Left lung (tissue), 10 donors: ENCODE data around the gene CASP8. TPM values are rescaled to one million over a fixed set of nuclear protein-coding genes. Genes with fewer than 3 reads are reported as not detected.

Experiments
- ATAC-seq: fragments of 200-7000 bp; cut with Tn5 transposase; one replicate; pipeline ENCODE4 v1.9.1; 2020; ENCODE audit warnings: moderate library complexity
- DNase-seq, 4 donors: peaks; one replicate each; pipeline ENCODE4 v3.0.0-alpha.2; 2013 to 2020
- H3K27ac ChIP-seq, 2 donors: fragments of 200-600 bp; sonication (generic) in 1 of 2; one replicate each; pipeline versions ENCODE4 v1.5.0 to v1.8.0; 2020 to 2021
- H3K27me3 ChIP-seq, 2 donors: fragments of 200-600 bp; sonication (generic) in 1 of 2; one replicate each; pipeline versions ENCODE4 v1.5.0 to v1.8.0; 2020 to 2021
- H3K36me3 ChIP-seq, 2 donors: fragments of 200-600 bp; sonication (generic) in 1 of 2; one replicate each; pipeline versions ENCODE4 v1.5.0 to v1.8.0; 2020 to 2021
- H3K4me1 ChIP-seq, 2 donors: fragments of 200-600 bp; one replicate each; pipeline ENCODE4 v1.8.0; 2021
- H3K4me3 ChIP-seq, 2 donors: fragments of 200-600 bp; sonication (generic) in 1 of 2; one replicate each; pipeline versions ENCODE4 v1.5.0 to v1.8.0; 2020 to 2021; ENCODE audit warnings: mild to moderate bottlenecking in 1 of 2
- H3K9me3 ChIP-seq, 2 donors: fragments of 200-600 bp; sonication (generic) in 1 of 2; one replicate each; pipeline versions ENCODE4 v1.5.0 to v1.8.0; 2020 to 2021
- intact Hi-C, 2 donors: fragments of 100-400 bp; cut with DNase I; formaldehyde crosslinking; loops; one replicate each; pipeline versions ENCODE4 v1.11.2 to v1.14.2; 2022
- polyA plus RNA-seq, 6 donors: library from polyadenylated mRNA; unstranded; fragments of 120-200 nt; gene quantifications; one replicate each; pipeline ENCODE4 v1.2.1, GENCODE V29; 2013; ENCODE audit not compliant: insufficient read length in 6 of 6
- total RNA-seq, 2 donors: library from RNA; stranded (reverse); fragmentation: NEBNext Ultra II Directional; extraction: Animal tissue kit (Norgen Biotek cat#: 25700); gene quantifications; one replicate each; pipeline ENCODE4 v1.2.1, GENCODE V29; 2021
- TF ChIP-seq, protein P1 (sequence below), 2 donors: fragments of 200-600 bp; sonication (generic) in 1 of 2; IDR thresholded peaks; one replicate each; pipeline versions ENCODE4 v1.5.0 to v1.8.0; 2021; ENCODE audit warnings: antibody characterized with exemption in 2 of 2
- donor health status: DM: no; HTN: yes; CAD: no.
- donor health status: DM: no; HTN: no; CAD: no.

CASP8 gene
- total and polyA plus RNA-seq, 8 donors: 19.2 to 40.4 (median 23.1) TPM

DNA sequence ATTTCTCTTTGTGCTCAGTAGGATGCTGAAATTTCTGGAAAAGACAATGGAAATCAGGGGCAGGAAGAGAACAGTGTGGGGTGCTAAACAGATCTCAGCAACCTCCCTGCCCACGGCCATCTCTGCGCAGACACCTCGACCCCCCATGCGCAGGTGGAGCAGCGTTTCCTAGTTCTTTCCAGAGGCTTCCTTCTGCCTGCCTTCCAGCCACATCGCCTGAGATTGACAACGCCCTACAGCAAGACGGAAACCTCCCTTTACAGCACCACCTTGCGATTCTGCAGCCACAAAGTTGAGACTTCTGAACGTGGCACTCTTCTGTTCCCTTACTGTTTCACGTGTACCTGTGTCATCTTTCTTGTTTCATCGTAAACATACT lies 31.4 kb upstream of the CASP8 start:
- ATAC-seq: no peak
- peak overlapping the region in 1 of 2 donors; percentile 33 for H3K27ac ChIP-seq
- TF ChIP-seq, protein P1, sequence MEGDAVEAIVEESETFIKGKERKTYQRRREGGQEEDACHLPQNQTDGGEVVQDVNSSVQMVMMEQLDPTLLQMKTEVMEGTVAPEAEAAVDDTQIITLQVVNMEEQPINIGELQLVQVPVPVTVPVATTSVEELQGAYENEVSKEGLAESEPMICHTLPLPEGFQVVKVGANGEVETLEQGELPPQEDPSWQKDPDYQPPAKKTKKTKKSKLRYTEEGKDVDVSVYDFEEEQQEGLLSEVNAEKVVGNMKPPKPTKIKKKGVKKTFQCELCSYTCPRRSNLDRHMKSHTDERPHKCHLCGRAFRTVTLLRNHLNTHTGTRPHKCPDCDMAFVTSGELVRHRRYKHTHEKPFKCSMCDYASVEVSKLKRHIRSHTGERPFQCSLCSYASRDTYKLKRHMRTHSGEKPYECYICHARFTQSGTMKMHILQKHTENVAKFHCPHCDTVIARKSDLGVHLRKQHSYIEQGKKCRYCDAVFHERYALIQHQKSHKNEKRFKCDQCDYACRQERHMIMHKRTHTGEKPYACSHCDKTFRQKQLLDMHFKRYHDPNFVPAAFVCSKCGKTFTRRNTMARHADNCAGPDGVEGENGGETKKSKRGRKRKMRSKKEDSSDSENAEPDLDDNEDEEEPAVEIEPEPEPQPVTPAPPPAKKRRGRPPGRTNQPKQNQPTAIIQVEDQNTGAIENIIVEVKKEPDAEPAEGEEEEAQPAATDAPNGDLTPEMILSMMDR (IDR thresholded peaks at IDR 0.05): no peak
- intact Hi-C loops: no loop called here
- H3K36me3 ChIP-seq: no peaks in the 10 kb centered on the region
- H3K9me3 ChIP-seq: no peaks in the 10 kb centered on the region
- H3K4me3 ChIP-seq: no peak overlapping the region
- DNase-seq: no peak
- H3K4me1 ChIP-seq: peaks cover 10 to 47% of the 10 kb centered on the region in 2 donors
- H3K27me3 ChIP-seq: no peaks in the 10 kb centered on the region

GRCh38 chr2:201231781-201232466 lies 28.4 kb upstream of the CASP8 start:
- peak; percentile 89 for ATAC-seq
- H3K4me1 ChIP-seq: peaks cover 23 to 77% of the 10 kb centered on the region in 2 donors
- H3K27me3 ChIP-seq: no peaks in the 10 kb centered on the region
- no peak overlapping the region for H3K4me3 ChIP-seq
- H3K36me3 ChIP-seq: no peaks in the 10 kb centered on the region
- intact Hi-C loops: loop anchor here in 1 of 2 donors (5.0 kb wide), 1 partner anchor 50 kb away; the partner anchor contains the start of gene CASP10
- DNase-seq: peak; percentile 83 to 95 (median 92)
- H3K9me3 ChIP-seq: no peaks in the 10 kb centered on the region
- peak overlapping the region; percentile 52 to 90 for H3K27ac ChIP-seq
- TF ChIP-seq, protein P1 (IDR thresholded peaks at IDR 0.05): peak; percentile 84 to 86

DNA sequence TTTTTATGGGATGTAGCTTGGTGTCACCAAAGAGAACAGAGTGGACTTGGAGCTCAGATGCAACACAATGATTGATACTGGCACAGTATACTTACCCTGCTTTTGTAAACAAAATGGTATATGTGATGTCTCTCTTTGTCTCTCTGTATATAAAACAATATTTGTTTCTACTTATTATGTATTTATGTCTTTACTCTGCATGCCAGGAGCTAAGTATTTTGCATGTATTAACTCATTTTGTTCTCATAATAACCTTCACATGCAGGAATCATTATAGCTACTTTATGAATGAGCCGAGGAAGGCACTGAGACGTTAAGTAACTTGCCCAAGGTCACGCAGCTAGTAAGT lies 27.9 kb upstream of the CASP8 start:
- ATAC-seq: no peak
- Histone ChIP-seq H3K4me3 (peak overlapping the region in 1 of 2 donors; percentile 56), H3K27me3 (no peaks in the 10 kb centered on the region), H3K4me1 (peaks cover 26 to 77% of the 10 kb centered on the region in 2 donors), H3K27ac (peak overlapping the region; percentile 66 to 90), H3K36me3 (no peaks in the 10 kb centered on the region), H3K9me3 (no peaks in the 10 kb centered on the region)
- DNase-seq: no peak
- TF ChIP-seq, protein P1 (IDR thresholded peaks at IDR 0.05): no peak
- intact Hi-C loops: loop anchor here in 1 of 2 donors (5.0 kb wide), 1 partner anchor 50 kb away; the partner anchor contains the start of gene CASP10

DNA sequence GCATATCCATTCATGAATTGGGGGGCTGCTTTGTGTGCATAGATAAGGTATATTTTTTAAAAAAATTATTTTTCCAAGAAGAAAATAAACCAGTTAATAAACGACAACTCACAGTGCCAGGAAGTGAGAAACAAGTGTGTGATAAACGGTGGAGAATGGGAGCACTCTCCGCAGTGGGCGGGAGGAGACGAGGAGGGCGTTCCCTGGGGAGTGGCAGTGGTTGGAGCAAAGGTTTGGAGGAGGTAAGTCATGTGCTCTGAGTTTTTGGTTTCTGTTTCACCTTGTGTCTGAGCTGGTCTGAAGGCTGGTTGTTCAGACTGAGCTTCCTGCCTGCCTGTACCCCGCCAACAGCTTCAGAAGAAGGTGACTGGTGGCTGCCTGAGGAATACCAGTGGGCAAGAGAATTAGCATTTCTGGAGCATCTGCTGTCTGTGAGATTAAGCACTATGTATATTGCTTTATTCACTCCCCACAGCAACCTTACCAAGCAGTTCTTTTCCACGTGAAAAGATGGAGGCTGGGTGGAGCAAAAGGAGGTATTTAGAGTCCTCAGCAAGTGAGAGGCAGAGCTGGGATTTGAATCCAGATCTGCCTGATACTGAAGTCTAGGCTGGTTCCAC lies 27.0 kb upstream of the CASP8 start:
- Histone ChIP-seq H3K4me1 (peaks cover 26 to 79% of the 10 kb centered on the region in 2 donors), H3K27me3 (no peaks in the 10 kb centered on the region), H3K27ac (peak overlapping the region; percentile 66 to 90), H3K4me3 (peak overlapping the region; percentile 16 to 56), H3K9me3 (no peaks in the 10 kb centered on the region), H3K36me3 (no peaks in the 10 kb centered on the region)
- ATAC-seq (peak; percentile 92), DNase-seq (peak in 2 of 4 donors; percentile 88 to 92)
- TF ChIP-seq, protein P1 (IDR thresholded peaks at IDR 0.05): no peak
- intact Hi-C loops: loop anchor here in 1 of 2 donors (5.0 kb wide), 1 partner anchor 51 kb away; the partner anchor contains the start of gene CASP10
